ENCODE results near the gene S100PBP. TPM values are rescaled to one million over a fixed set of nuclear protein-coding genes. Genes with fewer than 3 reads are reported as not detected.
A peak's percentile ranks its signal among the peaks of the same experiment; 100 is the strongest.

The S100PBP gene
- total and polyA plus RNA-seq, 2 of the 13 experiments (the other 11 are each of a cell fraction or from before 2014, with no cell fraction given): 20.4 to 26.1 TPM

DNA sequence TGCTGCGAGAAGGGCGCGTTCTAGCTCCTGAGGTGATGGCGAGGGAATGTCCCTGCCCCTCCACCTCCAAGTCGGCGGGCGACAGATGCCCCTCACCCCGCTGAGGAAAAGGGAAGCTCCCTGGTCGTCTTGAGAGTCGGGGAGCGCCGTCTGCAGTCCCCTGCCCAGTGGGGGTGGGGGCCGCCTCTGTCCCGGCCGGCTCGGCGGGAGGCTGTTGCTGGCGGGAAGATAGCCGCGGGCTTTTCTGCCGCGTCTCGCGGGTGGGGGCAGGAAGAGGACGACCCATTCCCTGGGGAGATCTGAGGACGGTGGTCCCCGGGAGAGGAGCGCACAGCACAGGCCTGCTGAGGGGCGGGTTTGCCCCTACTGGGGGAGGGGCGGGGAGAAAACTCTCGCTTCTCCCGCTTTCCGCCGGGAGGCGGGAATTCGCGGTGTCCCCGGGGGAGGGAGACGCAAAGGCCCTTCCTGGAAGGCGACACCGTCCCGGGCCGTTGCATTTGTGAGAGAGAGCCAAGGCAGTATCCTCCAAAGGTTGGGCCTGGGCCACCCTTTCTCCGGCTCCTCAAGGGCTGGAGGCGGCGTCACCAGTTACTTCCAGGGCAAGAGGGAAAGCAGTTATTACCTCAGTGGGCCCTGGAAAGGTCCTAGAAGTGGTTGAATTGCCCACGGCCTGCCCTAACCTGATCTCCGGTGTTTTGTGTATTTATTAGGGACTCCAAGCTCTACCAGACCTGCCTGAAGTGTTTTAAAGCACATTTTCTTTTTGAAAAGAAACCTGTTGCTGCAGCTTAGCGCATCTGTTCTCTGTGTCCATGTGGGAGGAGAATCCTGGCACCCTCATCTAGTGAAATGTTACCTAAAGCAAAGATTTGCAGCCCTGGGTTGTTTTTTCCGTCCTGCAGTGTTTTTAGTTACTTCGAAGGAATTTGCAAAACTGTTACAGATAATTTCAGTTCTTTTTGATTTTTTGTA lies 648 bp downstream of the S100PBP start (continued):
- TF ChIP-seq, protein P1, sequence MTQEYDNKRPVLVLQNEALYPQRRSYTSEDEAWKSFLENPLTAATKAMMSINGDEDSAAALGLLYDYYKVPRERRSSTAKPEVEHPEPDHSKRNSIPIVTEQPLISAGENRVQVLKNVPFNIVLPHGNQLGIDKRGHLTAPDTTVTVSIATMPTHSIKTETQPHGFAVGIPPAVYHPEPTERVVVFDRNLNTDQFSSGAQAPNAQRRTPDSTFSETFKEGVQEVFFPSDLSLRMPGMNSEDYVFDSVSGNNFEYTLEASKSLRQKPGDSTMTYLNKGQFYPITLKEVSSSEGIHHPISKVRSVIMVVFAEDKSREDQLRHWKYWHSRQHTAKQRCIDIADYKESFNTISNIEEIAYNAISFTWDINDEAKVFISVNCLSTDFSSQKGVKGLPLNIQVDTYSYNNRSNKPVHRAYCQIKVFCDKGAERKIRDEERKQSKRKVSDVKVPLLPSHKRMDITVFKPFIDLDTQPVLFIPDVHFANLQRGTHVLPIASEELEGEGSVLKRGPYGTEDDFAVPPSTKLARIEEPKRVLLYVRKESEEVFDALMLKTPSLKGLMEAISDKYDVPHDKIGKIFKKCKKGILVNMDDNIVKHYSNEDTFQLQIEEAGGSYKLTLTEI (CRISPR knock-in tag; conservative IDR thresholded peaks at IDR 0.05): no peak
- TF ChIP-seq HNRNPL (IDR thresholded peaks at IDR 0.05; ENCODE audit: low read depth, low read length) (no peak), ETV6 (CRISPR knock-in tag; conservative IDR thresholded peaks at IDR 0.05) (no peak), FOXP1 (IDR thresholded peaks at IDR 0.05) (no peak), FOXP1 (CRISPR knock-in tag; IDR thresholded peaks at IDR 0.05) (no peak), RAD51 (IDR thresholded peaks at IDR 0.05; ENCODE audit: borderline replicate concordance) (no peak), ZNF777 (CRISPR knock-in tag; IDR thresholded peaks at IDR 0.05) (peak; percentile 62), JUNB (CRISPR knock-in tag; IDR thresholded peaks at IDR 0.05; ENCODE audit: borderline replicate concordance) (no peak), STAT5B (CRISPR knock-in tag; IDR thresholded peaks at IDR 0.05) (no peak), ZNF326 (CRISPR knock-in tag; IDR thresholded peaks at IDR 0.05; ENCODE audit: borderline replicate concordance) (no peak), KLF11 (CRISPR knock-in tag; IDR thresholded peaks at IDR 0.05) (no peak), ZNF720 (CRISPR knock-in tag; IDR thresholded peaks at IDR 0.05) (no peak), ATAD3A (CRISPR knock-in tag; IDR thresholded peaks at IDR 0.05) (no peak), ZNF652 (CRISPR knock-in tag; IDR thresholded peaks at IDR 0.05; ENCODE audit: borderline replicate concordance, low read depth) (no peak), ZNF468 (CRISPR knock-in tag; IDR thresholded peaks at IDR 0.05) (no peak), ARNT (IDR thresholded peaks at IDR 0.05) (no peak), KDM3A (CRISPR knock-in tag; IDR thresholded peaks at IDR 0.05; ENCODE audit: low read depth) (no peak), REXO4 (CRISPR knock-in tag; IDR thresholded peaks at IDR 0.05; ENCODE audit: borderline replicate concordance) (no peak)
- TF ChIP-seq, protein P2, sequence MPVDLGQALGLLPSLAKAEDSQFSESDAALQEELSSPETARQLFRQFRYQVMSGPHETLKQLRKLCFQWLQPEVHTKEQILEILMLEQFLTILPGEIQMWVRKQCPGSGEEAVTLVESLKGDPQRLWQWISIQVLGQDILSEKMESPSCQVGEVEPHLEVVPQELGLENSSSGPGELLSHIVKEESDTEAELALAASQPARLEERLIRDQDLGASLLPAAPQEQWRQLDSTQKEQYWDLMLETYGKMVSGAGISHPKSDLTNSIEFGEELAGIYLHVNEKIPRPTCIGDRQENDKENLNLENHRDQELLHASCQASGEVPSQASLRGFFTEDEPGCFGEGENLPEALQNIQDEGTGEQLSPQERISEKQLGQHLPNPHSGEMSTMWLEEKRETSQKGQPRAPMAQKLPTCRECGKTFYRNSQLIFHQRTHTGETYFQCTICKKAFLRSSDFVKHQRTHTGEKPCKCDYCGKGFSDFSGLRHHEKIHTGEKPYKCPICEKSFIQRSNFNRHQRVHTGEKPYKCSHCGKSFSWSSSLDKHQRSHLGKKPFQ (CRISPR knock-in tag; IDR thresholded peaks at IDR 0.05; ENCODE audit: insufficient replicate concordance): no peak
- TF ChIP-seq, protein P3, sequence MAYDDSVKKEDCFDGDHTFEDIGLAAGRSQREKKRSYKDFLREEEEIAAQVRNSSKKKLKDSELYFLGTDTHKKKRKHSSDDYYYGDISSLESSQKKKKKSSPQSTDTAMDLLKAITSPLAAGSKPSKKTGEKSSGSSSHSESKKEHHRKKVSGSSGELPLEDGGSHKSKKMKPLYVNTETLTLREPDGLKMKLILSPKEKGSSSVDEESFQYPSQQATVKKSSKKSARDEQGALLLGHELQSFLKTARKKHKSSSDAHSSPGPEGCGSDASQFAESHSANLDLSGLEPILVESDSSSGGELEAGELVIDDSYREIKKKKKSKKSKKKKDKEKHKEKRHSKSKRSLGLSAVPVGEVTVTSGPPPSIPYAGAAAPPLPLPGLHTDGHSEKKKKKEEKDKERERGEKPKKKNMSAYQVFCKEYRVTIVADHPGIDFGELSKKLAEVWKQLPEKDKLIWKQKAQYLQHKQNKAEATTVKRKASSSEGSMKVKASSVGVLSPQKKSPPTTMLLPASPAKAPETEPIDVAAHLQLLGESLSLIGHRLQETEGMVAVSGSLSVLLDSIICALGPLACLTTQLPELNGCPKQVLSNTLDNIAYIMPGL (CRISPR knock-in tag; IDR thresholded peaks at IDR 0.05; ENCODE audit: borderline replicate concordance in 1 of 2, low read depth in 1 of 2): peak; percentile 38 to 65; a peak in 3 of 4 replicates
- TF ChIP-seq, protein P4, sequence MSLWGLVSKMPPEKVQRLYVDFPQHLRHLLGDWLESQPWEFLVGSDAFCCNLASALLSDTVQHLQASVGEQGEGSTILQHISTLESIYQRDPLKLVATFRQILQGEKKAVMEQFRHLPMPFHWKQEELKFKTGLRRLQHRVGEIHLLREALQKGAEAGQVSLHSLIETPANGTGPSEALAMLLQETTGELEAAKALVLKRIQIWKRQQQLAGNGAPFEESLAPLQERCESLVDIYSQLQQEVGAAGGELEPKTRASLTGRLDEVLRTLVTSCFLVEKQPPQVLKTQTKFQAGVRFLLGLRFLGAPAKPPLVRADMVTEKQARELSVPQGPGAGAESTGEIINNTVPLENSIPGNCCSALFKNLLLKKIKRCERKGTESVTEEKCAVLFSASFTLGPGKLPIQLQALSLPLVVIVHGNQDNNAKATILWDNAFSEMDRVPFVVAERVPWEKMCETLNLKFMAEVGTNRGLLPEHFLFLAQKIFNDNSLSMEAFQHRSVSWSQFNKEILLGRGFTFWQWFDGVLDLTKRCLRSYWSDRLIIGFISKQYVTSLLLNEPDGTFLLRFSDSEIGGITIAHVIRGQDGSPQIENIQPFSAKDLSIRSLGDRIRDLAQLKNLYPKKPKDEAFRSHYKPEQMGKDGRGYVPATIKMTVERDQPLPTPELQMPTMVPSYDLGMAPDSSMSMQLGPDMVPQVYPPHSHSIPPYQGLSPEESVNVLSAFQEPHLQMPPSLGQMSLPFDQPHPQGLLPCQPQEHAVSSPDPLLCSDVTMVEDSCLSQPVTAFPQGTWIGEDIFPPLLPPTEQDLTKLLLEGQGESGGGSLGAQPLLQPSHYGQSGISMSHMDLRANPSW (CRISPR knock-in tag; IDR thresholded peaks at IDR 0.05; ENCODE audit: borderline replicate concordance): no peak
